SK-N-SH (cell line): ENCODE measurements around the gene KCNJ16. TPM values are rescaled to one million over a fixed set of nuclear protein-coding genes. Genes with fewer than 3 reads are reported as not detected.

Source experiments
- CTCF ChIA-PET: fragments of 300-600, 350-600 bp; formaldehyde crosslinking; extraction: SDS; loops from one replicate; lab custom pipeline; 2021; lab: Yijun Ruan, JAX
- POLR2A ChIA-PET: fragments of 350-600 bp; sonication (Branson Sonifier 250); formaldehyde crosslinking; extraction: SDS; loops from one replicate; lab custom pipeline; 2020; ENCODE audit warnings: antibody characterized with exemption, inconsistent platforms; lab: Yijun Ruan, JAX
- DNase-seq: peaks from one replicate; pipeline ENCODE4 v3.0.0; 2012
- H2AFZ ChIP-seq: fragments of 200-600 bp; sonication (generic); 2 replicates; pipeline ENCODE4 v1.8.1; 2016; ENCODE audit warnings: antibody characterized with exemption, mild to moderate bottlenecking, low read depth
- H3F3A ChIP-seq: fragments of 200-600 bp; sonication (generic); replicated peaks from 2 replicates; pipeline ENCODE3; 2016; ENCODE audit warnings: antibody characterized with exemption, mild to moderate bottlenecking; ENCODE audit not compliant: insufficient read depth
- H3K27ac ChIP-seq, 2 experiments: fragments of 200-500 bp in 1 of 2; fragments of 200-600 bp in 1 of 2; sonication (Bioruptor generic) in 1 of 2; sonication (generic), shearing (Covaris generic) in 1 of 2; 2 replicates each; pipeline versions ENCODE4 v1.5.1 to v1.6.1; 2014 to 2016; ENCODE audit warnings: low read depth in 2 of 2, inconsistent platforms in 1 of 2, low read length in 1 of 2, mild to moderate bottlenecking in 1 of 2, mixed read lengths in 1 of 2
- H3K27me3 ChIP-seq: fragments of 200-600 bp; sonication (generic), shearing (Covaris generic); 2 replicates; pipeline ENCODE4 v1.6.1; 2016; ENCODE audit warnings: mixed run types; ENCODE audit not compliant: insufficient read depth
- H3K36me3 ChIP-seq, 2 experiments: fragments of 200-500 bp in 1 of 2; fragments of 200-600 bp in 1 of 2; sonication (Bioruptor generic) in 1 of 2; sonication (generic) in 1 of 2; replicated peaks in 1 of 2; 2 replicates each; pipeline versions ENCODE3 to v1.5.1; 2014 to 2016; ENCODE audit warnings: low read length in 1 of 2, mild to moderate bottlenecking in 1 of 2; ENCODE audit not compliant: insufficient read depth in 2 of 2, control insufficient read depth in 1 of 2
- H3K4me1 ChIP-seq, 2 experiments: fragments of 200-500 bp in 1 of 2; fragments of 200-600 bp in 1 of 2; sonication (Bioruptor generic) in 1 of 2; sonication (generic), shearing (Covaris generic) in 1 of 2; 2 replicates each; pipeline versions ENCODE4 v1.5.1 to v1.6.1; 2014 to 2016; ENCODE audit warnings: low read depth in 1 of 2, low read length in 1 of 2, mixed run types in 1 of 2; ENCODE audit not compliant: insufficient read depth in 2 of 2, control insufficient read depth in 1 of 2
- H3K4me2 ChIP-seq: fragments of 200-600 bp; sonication (generic), shearing (Covaris generic); 2 replicates; pipeline ENCODE4 v1.6.1; 2017; ENCODE audit warnings: mixed run types
- H3K4me3 ChIP-seq, 2 experiments: fragments of 200-500 bp in 1 of 2; fragments of 200-600 bp in 1 of 2; sonication (Bioruptor generic) in 1 of 2; sonication (generic), shearing (Covaris generic) in 1 of 2; 2 replicates each; pipeline versions ENCODE4 v1.5.1 to v1.8.1; 2014 to 2016; ENCODE audit warnings: low read depth in 2 of 2, inconsistent platforms in 1 of 2, low read length in 1 of 2, mild to moderate bottlenecking in 1 of 2, mixed read lengths in 1 of 2, moderate library complexity in 1 of 2
- H3K79me2 ChIP-seq: fragments of 200-600 bp; sonication (generic); 2 replicates; pipeline ENCODE4 v1.8.1; 2017; ENCODE audit warnings: mild to moderate bottlenecking; ENCODE audit not compliant: insufficient read depth
- H3K9ac ChIP-seq: fragments of 200-600 bp; sonication (generic); 2 replicates; pipeline ENCODE4 v1.6.1; 2017; ENCODE audit warnings: mixed run types
- H3K9me2 ChIP-seq: fragments of 200-600 bp; sonication (generic); 2 replicates; pipeline ENCODE4 v1.6.1; 2017; ENCODE audit warnings: mixed run types
- H3K9me3 ChIP-seq: fragments of 200-600 bp; sonication (generic); 2 replicates; pipeline ENCODE4 v1.6.1; 2017; ENCODE audit warnings: mixed run types, mild to moderate bottlenecking, moderate library complexity
- H4K20me1 ChIP-seq: fragments of 200-600 bp; sonication (generic); 2 replicates; pipeline ENCODE4 v1.6.1; 2017; ENCODE audit warnings: mild to moderate bottlenecking, mixed run types; ENCODE audit not compliant: insufficient read depth
- CHD2 ChIP-seq: fragments of 150-350 bp; IDR thresholded peaks from 2 replicates; pipeline ENCODE4 v1.6.1; 2018; ENCODE audit warnings: low read length; ENCODE audit not compliant: partially characterized antibody
- CTCF ChIP-seq: fragments of 200-600 bp; sonication (generic); IDR thresholded peaks from 2 replicates; pipeline ENCODE4 v1.6.1; 2017; ENCODE audit warnings: antibody characterized with exemption, mild to moderate bottlenecking, moderate library complexity
- ELF1 ChIP-seq: IDR thresholded peaks from 2 replicates; pipeline ENCODE4 v1.4.0; 2012
- EZH2phosphoT487 ChIP-seq: fragments of 200-600 bp; sonication (generic); IDR thresholded peaks from 2 replicates; pipeline ENCODE4 v1.6.1; 2017; ENCODE audit warnings: low read depth, mixed run types, mild to moderate bottlenecking, antibody characterized with exemption, moderate library complexity, borderline replicate concordance
- FOXJ3 ChIP-seq: sonication (generic); formaldehyde crosslinking; IDR thresholded peaks from 2 replicates; pipeline ENCODE4 v1.5.1; 2020; ENCODE audit warnings: mild to moderate bottlenecking, missing genetic modification reagents
- FOXM1 ChIP-seq: IDR thresholded peaks from 2 replicates; pipeline ENCODE4 v1.4.0; 2012; ENCODE audit warnings: low read depth, mild to moderate bottlenecking
- GATA2 ChIP-seq: sonication (generic); formaldehyde crosslinking; IDR thresholded peaks from 2 replicates; pipeline ENCODE4 v1.5.0; 2020; ENCODE audit warnings: mild to moderate bottlenecking, missing genetic modification reagents
- MEF2A ChIP-seq: IDR thresholded peaks from 2 replicates; pipeline ENCODE4 v1.4.0; 2012; ENCODE audit warnings: low read depth, borderline replicate concordance
- SIN3A ChIP-seq: IDR thresholded peaks from 2 replicates; pipeline ENCODE4 v1.6.1; 2012; ENCODE audit warnings: low read depth, mild to moderate bottlenecking, low read length, moderate library complexity, borderline replicate concordance
- SMC3 ChIP-seq: IDR thresholded peaks from 2 replicates; pipeline ENCODE4 v1.6.1; 2012; ENCODE audit warnings: low read depth, low read length, improper control_type of control experiment
- TAF1 ChIP-seq: IDR thresholded peaks from 2 replicates; pipeline ENCODE4 v1.6.1; 2012; ENCODE audit warnings: low read depth, mild to moderate bottlenecking, low read length, moderate library complexity, borderline replicate concordance
- USF2 ChIP-seq: fragments of 150-350 bp; IDR thresholded peaks from 2 replicates; pipeline ENCODE4 v1.6.1; 2017; ENCODE audit warnings: antibody characterized with exemption, low read length, low read depth, borderline replicate concordance
- ZBTB33 ChIP-seq: IDR thresholded peaks from 2 replicates; pipeline ENCODE4 v1.4.0; 2012; ENCODE audit warnings: low read depth, borderline replicate concordance
- WGBS: methylation state at CpG from one replicate; pipeline ENCODE4 v1.1.6; 2017; ENCODE audit warnings: low lambda C conversion rate; 5-methylcytosine and 5-hydroxymethylcytosine counted together
- polyA plus RNA-seq, 3 experiments: library from polyadenylated mRNA; depleted of rRNA; stranded (reverse); fragments of >200 nt; gene quantifications; 2 replicates each; pipeline ENCODE4 v1.2.3, GENCODE V29; 2012

KCNJ16 gene
- polyA plus RNA-seq, 1 of the 3 experiments (the other 2 are of a cell fraction): not detected

- Histone ChIP-seq H3K27me3 (no peaks in the 10 kb centered on the region), H3K79me2 (no peaks in the 10 kb centered on the region), H3K4me2 (no peak overlapping the region), H2AFZ (no peak overlapping the region), H3F3A (peaks cover 2% of the 10 kb centered on the region), H3K27ac (no peak overlapping the region), H3K4me3 (no peak overlapping the region), H4K20me1 (no peaks in the 10 kb centered on the region), H3K9me2 (no peaks in the 10 kb centered on the region), H3K9ac (no peak overlapping the region), H3K9me3 (no peaks in the 10 kb centered on the region), H3K36me3 (no peaks in the 10 kb centered on the region), H3K4me1 (peaks cover 0 to 3% of the 10 kb centered on the region in 2 experiments; a peak in 1 of 4 replicates)
- TF ChIP-seq ZBTB33: no peak
- no peak for TF ChIP-seq ELF1
- no peak for TF ChIP-seq SMC3
- no peak for TF ChIP-seq TAF1
- no peak for TF ChIP-seq EZH2phosphoT487
- TF ChIP-seq FOXM1: no peak
- TF ChIP-seq SIN3A: no peak
- no peak for TF ChIP-seq CHD2
- TF ChIP-seq MEF2A: no peak
- no peak for TF ChIP-seq USF2
- no peak for TF ChIP-seq FOXJ3
- no peak for TF ChIP-seq GATA2
- TF ChIP-seq CTCF: no peak
- WGBS: 85% methylated on average over 6 of the region's 6 CpGs
- CTCF ChIA-PET: interaction anchor here (0.8 to 1.2 kb wide), 3 partner anchors 18 to 582 kb away, joined by 3 to 5 read pairs (median 3); no protein-coding TSS in a partner anchor
- no peak for DNase-seq
- POLR2A ChIA-PET: no interaction called here
These were observed 33.0 kb downstream of the KCNJ16 start for GRCh38 chr17:70107904-70108565.
